Stimulated activated CD4-positive, alpha-beta T cell treated with anti-CD3 and anti-CD28 coated beads, Interleukin-15, amount 100 ng/mL, for 24 hours (primary cell): ENCODE data around the gene FAM241B.
A peak's percentile ranks its signal among the peaks of the same experiment; 100 is the strongest.

ENCODE experiments used
- DNase-seq: peaks from one replicate; pipeline ENCODE4 v3.0.0-alpha.2; 2020

The FAM241B gene

GRCh38 chr10:69629897-69630650 lies at the start of gene FAM241B:
TSS of gene FAM241B (plus strand) at chr10:69630247. CDS start at chr10:69631744, 1,497 bp downstream.
- peak; percentile 83 for DNase-seq

- no peak for DNase-seq
These were observed 49.6 kb upstream of the FAM241B start for GRCh38 chr10:69580435-69580834.

GRCh38 chr10:69583106-69583505 lies 46.9 kb upstream of the FAM241B start:
- no peak for DNase-seq

GRCh38 chr10:69584624-69585023 lies 45.4 kb upstream of the FAM241B start:
- no peak for DNase-seq

GRCh38 chr10:69588358-69588757 lies 41.7 kb upstream of the FAM241B start:
- DNase-seq: no peak

GRCh38 chr10:69600761-69601330 lies 29.2 kb upstream of the FAM241B start:
- no peak for DNase-seq

GRCh38 chr10:69609077-69609476 lies 21.0 kb upstream of the FAM241B start:
- DNase-seq: no peak

- no peak for DNase-seq
These were observed 17.3 kb upstream of the FAM241B start for GRCh38 chr10:69612760-69613159.

- DNase-seq: no peak
These were observed 15.9 kb upstream of the FAM241B start for GRCh38 chr10:69614130-69614529.

GRCh38 chr10:69616358-69616757 lies 13.7 kb upstream of the FAM241B start:
- DNase-seq: no peak

- DNase-seq: no peak
These were observed 11.3 kb upstream of the FAM241B start for GRCh38 chr10:69618746-69619145.

- DNase-seq: no peak
These were observed 10.4 kb upstream of the FAM241B start for GRCh38 chr10:69619626-69620025.

- DNase-seq: no peak
These were observed 9.4 kb upstream of the FAM241B start for GRCh38 chr10:69620625-69621024.

- DNase-seq: no peak
These were observed 5.7 kb upstream of the FAM241B start for GRCh38 chr10:69624245-69624786.

- no peak for DNase-seq
These were observed 3.2 kb upstream of the FAM241B start for GRCh38 chr10:69626826-69627225.

- DNase-seq: no peak
These were observed 1.2 kb upstream of the FAM241B start for GRCh38 chr10:69628891-69629290.

GRCh38 chr10:69629519-69629896 lies 539 bp upstream of the FAM241B start:
- no peak for DNase-seq

- no peak for DNase-seq
These were observed 779 bp downstream of the FAM241B start for GRCh38 chr10:69630651-69631400.

GRCh38 chr10:69631566-69631965 lies 1.5 kb downstream of the FAM241B start:
- no peak for DNase-seq

GRCh38 chr10:69632516-69633199 lies 2.6 kb downstream of the FAM241B start:
- DNase-seq: no peak

GRCh38 chr10:69633673-69634635 lies 3.9 kb downstream of the FAM241B start:
- no peak for DNase-seq
